ENCODE data around the gene IL17RB.

DNA sequence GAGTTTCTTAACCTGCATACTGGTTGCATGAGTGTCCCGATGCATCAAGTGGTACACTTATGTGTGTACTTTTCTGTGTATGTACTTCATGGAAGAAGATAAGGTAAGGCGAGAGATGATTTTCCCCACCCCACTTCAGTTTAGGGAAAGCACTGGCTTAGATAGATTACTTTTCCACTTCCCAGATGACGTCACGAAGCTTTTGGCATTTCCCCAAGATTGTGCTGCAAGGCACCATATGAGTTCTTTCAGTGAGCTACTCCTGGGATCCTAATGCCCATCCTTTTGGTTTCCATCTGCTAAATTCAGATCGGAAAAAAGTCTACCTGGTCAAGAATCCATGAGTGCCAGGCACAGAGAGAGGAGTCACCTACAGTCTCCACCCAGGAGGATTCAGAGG, 4.5 kb downstream of the IL17RB start:
- TF ChIP-seq, protein P1, sequence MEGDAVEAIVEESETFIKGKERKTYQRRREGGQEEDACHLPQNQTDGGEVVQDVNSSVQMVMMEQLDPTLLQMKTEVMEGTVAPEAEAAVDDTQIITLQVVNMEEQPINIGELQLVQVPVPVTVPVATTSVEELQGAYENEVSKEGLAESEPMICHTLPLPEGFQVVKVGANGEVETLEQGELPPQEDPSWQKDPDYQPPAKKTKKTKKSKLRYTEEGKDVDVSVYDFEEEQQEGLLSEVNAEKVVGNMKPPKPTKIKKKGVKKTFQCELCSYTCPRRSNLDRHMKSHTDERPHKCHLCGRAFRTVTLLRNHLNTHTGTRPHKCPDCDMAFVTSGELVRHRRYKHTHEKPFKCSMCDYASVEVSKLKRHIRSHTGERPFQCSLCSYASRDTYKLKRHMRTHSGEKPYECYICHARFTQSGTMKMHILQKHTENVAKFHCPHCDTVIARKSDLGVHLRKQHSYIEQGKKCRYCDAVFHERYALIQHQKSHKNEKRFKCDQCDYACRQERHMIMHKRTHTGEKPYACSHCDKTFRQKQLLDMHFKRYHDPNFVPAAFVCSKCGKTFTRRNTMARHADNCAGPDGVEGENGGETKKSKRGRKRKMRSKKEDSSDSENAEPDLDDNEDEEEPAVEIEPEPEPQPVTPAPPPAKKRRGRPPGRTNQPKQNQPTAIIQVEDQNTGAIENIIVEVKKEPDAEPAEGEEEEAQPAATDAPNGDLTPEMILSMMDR (IDR thresholded peaks at IDR 0.05): no peak
- TF ChIP-seq POLR2A (IDR thresholded peaks at IDR 0.05) (no peak), EP300 (IDR thresholded peaks at IDR 0.05) (no peak)

Measured in tibial nerve (tissue), 4 donors.